Stimulated activated naive CD4-positive, alpha-beta T cell (primary cell): Measurements from ENCODE around the gene PISD.

Experiments used
- DNase-seq, 6 experiments: peaks; one replicate each; lab custom pipeline; 2025; lab: John Stamatoyannopoulos, UW

PISD gene

GRCh38 chr22:31652911-31653684, 8.9 kb downstream of the PISD start:
- DNase-seq, result no peak

- DNase-seq, result no peak
Measured at GRCh38 chr22:31652088-31652487, 9.9 kb downstream of the PISD start.

GRCh38 chr22:31651664-31652063, 10.4 kb downstream of the PISD start:
- no peak for DNase-seq

DNA sequence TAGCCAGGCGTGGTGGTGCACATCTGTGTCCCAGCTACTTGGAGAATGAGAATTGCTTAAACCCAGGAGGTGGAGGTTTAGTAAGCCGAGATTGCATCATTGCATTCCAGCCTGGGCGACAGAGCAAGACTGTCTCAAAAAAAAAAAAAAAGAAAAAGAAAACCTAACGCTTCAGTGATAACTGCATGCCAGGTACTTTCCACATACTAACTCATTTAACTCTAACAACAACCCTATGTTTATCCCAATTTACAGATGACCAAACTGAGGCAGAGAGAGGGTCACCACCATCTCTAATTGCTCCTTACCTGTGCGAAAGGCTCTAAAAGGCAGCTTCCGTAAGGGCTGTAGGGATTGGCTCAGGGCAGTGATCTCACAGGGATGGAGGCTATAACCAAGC, 11.6 kb downstream of the PISD start:
- no peak for DNase-seq

- no peak for DNase-seq
Measured at GRCh38 chr22:31647523-31648320, 14.3 kb downstream of the PISD start.

DNA sequence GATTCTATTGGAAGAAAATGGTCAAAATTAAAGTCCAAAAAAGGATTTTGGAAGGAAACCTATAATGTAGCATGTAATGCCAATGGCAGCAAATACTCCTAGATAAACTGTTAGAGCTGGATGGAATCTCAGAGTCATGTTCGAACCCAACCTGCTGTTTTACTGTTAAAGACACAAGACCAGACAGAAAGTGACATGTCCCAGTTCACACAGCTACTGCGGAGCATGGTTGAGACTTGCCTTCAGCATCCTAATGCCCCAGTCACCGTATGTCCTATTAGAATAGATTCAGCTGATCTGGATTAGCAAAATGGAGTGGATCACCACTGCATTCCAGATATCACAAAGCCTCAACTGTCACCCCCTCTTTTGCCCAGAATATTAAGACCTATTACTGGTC, 14.9 kb downstream of the PISD start:
- DNase-seq, result no peak

GRCh38 chr22:31646186-31647019, 15.6 kb downstream of the PISD start:
- no peak for DNase-seq

- no peak for DNase-seq
Measured at GRCh38 chr22:31639436-31640039, 22.5 kb downstream of the PISD start.

DNA sequence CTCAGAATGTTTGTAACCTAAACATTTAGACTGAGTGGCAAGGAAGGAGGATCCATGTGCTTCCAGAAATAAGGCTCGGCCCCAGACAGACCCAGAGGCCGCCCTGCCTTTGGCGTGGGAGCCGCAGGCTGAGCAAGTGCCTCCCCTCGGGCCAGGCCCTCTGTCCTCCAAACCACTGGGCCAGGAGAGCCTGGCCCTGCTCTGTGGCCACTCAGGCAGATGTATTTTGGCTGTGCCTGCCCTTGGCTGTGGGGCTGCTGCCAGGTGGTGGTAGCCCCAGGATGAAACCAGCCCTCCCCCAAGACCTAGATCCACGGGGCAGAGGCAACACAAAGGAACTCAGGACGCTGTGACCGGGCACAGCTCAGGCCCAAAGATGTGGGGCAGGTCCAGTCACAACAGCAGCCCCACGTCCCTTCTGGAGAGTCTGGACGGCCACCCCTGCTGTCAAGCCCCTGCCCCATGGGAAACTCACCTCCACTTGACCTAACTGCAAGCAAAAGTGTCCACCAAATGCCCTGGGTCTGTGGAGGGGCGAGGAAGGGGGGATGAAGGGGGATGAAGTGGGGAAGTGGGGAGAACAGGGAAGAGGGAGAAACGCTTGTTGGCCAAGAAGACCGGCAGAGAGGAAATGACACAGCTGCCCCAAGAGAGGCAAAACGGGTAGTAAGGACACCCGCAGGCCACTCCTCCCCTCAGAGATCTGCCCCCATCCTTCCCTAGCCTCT, 24.0 kb downstream of the PISD start:
- no peak for DNase-seq

- DNase-seq, result no peak
Measured at GRCh38 chr22:31637447-31637890, 24.5 kb downstream of the PISD start.

DNA sequence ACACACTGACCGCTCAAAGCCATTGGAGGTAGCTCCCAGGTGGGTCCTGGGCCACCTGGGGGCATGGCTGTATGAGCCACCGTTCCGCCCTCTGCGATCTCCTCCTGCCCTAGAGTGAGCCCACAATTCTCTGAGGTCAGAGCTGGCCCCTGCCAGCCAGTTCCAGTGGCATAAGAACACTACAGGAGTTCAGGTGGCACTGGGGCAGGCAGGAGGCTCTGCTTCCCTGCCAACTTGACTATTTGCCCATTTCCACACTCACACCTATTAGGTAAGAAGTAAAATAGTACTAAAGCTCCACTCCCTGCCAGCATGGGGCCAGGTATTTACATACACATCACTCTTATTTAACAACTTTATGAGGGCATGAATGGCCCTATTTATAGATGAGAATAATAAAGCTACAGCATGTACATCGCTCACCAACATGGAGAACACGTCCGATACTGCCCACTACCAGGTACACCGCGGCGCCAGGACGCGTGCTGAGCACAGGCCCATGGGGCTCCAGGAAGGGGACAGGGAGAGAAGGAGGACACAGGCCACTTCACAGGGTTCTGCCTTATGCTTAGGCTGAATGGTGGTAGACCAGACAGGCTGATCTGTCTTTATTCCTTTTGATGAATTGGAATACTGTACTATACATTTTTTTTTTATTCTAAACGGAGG, 26.2 kb downstream of the PISD start:
- DNase-seq, result no peak

- no peak for DNase-seq
Measured at GRCh38 chr22:31631436-31631835, 30.6 kb downstream of the PISD start.

DNA sequence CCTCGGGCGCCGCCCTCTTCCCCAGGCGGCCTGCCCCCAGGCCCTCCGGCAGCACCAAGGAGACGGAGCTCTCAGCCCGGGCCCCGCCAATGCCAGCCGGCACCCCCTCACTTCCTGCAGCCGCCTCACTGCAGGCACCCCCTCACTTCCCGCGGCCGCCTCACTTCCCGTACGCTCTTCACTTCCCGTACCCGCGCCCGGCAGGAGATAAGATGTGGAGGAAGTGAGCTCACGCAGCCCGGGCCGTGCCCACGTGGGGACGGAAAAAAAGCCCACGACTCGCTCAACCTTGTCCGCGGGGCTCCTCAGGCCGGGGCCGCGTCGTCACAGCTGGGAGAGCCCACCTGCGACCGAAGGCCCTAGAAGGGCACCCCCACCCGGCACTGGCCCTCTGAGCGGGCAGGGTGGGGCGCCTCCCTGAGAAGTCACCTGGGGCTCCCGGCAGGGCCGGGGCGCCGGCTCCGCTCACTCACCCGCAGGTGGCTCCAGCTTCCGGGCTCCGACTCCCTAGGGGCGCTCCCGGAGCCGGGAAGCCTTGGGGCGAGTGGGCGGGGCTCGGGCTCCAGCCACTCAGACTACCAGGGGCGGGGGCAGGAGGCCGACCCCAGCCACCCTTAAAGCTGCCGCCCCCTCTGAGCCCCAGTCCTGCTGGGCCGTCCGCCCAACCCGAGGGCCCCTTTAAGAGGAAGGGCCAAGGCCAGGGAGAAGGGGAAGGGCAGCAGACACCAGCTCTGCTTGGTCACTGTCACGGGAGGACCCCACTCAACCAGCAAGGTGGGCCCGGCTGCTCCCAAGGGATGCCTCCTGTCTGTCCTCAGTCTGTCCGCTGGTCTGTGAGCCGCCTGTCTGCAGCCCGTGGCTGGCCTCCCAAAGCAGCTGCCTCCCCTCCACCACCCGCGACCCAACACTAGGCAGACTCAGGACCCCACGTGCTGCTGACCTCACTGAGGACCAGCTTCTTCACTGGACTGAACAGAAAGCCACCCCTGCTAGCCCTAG, 31.4 kb downstream of the PISD start:
- peak; percentile 79 to 89 (median 85) for DNase-seq

GRCh38 chr22:31629741-31630184, 32.3 kb downstream of the PISD start:
- DNase-seq, result no peak

DNA sequence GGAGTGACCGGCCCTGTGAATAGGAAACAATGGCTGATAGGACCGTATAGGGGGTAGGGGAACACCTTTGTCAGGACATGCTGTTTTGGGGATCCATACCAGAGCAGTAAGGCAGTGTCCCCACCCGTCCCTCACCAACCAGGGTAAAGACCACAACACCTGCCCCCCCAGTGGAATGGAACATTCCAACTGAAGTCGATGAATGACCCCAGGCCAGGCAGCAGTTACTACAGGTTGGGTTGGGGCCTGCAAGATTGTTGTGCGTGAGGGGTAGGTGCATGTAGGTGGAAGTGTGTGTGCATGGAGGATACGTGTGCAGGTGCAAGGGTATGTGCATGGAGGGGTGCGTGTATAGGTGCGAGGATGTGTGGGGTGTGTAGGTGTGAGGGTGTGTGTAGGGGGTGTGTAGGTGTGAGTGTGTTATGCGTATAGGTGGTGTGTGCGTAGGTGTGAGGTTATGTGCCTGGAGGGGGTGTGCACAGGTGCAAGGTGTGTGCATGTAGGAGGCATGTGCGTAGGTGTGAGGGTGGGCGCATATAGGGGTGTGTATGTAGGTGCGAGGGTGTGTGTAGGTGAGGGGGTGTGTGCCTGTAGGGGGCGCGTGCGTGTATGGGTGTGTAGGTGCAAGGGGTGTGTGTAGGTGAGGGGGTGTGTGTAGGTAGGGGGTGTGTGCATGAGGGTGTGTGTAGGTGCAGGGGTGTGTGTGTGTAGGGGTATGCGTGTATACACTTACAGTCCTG, 32.9 kb downstream of the PISD start:
- DNase-seq, result peak in 1 of 6 experiments; percentile 32

GRCh38 chr22:31628362-31628761, 33.7 kb downstream of the PISD start:
- DNase-seq, result no peak

- no peak for DNase-seq
Measured at GRCh38 chr22:31627223-31627731, 34.7 kb downstream of the PISD start.

DNA sequence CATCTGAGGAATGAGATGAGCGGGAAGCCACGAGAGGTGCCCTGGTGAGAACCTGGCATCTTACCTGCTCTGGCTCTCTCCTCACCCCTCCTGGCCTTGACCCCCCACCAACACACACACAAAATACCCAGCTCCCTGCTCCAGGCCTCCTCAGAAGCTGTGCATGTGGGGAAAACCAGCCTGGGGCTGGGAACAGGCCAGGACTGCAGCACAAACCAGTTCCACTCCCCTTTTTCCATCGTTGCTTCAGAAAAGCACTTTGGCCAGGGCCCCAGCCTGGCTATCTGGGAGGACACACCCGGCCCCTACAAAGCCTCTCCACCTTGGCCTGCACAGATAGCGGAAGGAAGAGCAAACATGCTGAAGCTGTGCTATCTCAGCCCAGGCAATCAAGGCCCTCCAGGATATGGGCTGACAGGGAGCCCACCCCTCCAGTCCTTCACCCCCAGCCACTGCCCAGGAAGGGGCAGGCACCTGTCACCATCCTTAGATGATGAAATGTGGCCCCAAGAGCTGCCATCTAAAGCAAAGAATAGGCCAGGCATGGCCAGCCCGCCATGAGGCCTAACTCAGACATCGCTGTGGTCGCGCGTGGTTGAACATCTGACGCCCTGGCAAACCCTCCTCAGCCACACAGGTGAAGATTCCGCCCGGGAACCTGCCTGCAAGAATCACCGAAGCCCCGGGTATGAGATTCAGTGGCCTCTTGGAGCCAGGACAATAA, 35.4 kb downstream of the PISD start:
- DNase-seq, result no peak
